G401.6 (cell line): ENCODE measurements around the gene ETNK2.

Experiments used
- FAIRE-seq: peaks from 2 replicates; lab custom pipeline; 2012; peaks lifted over from hg19 to GRCh38; lab: Jason Lieb, UNC

Gene ETNK2

GRCh38 chr1:204176049-204176448 is 24.2 kb upstream of the ETNK2 start:
- FAIRE-seq: no peak

GRCh38 chr1:204174958-204175357 is 23.1 kb upstream of the ETNK2 start:
- FAIRE-seq: no peak

DNA sequence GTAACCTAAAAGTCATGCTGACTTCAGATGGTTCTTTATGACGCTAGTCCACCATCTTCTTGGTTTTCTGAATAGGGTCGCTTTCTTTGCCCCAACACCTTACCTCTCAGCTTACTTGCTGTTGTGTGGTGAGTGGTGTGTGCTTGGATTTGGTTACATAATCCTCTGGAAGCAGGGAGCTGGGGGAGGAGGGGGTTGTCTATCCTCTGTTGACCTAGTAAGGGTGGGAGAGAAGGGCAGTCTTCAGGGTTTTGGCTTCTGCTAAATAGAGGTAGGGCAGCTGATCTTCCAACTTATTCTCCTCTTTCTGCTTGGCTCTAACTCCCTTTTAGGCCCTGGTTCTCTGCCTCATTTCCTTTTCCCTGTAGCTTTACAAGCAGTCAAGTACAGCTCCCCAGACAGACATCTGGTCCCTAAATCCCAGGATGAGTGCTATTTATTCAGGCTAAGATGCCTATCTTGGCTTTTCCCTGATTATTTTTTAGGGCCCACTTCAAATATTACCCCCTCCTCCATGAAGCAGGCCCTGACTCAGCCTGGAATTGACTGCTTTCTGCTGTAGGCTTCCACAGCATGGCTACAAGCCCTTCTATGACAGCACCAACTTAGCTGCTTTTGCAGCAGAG is 20.7 kb upstream of the ETNK2 start:
- FAIRE-seq: no peak

- FAIRE-seq: no peak
Measured at GRCh38 chr1:204171751-204172178, 19.9 kb upstream of the ETNK2 start.

GRCh38 chr1:204170494-204171155 is 18.8 kb upstream of the ETNK2 start:
- no peak for FAIRE-seq

DNA sequence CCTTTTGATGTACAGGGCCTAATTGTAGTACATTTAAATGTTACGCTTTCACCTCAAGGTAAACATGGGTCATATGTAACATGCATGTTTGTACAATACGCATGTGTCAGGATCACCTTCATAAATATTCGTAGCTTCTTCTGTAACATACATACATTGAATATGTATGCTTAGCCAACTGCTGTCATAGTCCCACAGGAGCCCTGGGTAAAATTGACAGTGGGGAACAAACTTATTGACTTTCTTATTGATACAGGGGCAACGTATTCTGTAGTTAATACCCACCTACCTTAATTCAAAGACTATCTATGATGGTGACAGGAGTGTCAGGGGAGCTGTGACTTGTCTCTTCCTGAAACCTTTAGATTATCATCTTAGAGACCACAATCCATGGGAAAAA is 18.0 kb upstream of the ETNK2 start:
- FAIRE-seq: no peak

DNA sequence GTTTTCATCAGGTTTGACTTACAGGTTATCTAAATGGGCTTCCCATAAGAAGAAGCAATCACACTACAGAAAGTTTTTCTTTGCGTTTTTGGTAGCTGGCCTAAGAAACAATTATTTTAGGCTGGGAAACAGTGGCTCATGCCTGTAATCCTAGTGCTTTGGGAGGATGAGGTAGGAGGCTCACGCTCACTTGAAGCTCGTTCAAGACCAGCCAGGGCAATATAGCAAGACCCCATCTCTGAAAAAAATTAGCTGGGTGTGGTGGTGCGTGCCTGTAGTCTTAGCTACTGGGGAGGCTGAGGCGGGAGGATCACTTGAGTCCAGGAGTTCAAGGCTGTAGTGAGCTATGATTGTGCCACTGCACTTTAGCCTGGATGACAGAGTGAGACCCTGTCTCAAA is 15.9 kb upstream of the ETNK2 start:
- no peak for FAIRE-seq

- no peak for FAIRE-seq
Measured at GRCh38 chr1:204166219-204166618, 14.4 kb upstream of the ETNK2 start, which contains the start of gene REN. TSS of gene REN (minus strand) at chr1:204166337. CDS start at chr1:204166293, 44 bp downstream.

GRCh38 chr1:204162494-204163074 is 10.7 kb upstream of the ETNK2 start:
- FAIRE-seq: no peak

GRCh38 chr1:204161609-204162493 is 10.0 kb upstream of the ETNK2 start:
- no peak for FAIRE-seq

DNA sequence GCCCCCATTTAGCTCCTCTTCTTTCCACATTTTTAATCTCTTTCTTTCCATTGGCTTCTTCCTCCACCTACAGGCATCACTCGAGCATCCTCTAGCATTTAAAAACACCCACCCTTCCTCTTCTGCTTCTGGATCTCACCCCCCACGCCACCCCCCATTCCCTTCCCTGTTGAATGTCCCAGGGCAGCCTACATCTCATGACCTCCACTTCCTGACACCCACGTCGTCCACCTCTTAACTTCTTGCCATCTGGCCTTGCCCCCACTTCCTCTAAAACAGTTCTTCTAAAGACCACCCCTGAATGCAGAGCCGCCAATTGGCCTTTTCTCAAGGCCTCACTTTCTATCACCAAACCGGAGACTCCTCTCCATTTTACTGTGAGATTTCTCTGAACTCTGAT is 6.1 kb upstream of the ETNK2 start:
- no peak for FAIRE-seq

GRCh38 chr1:204155881-204156280 is 4.0 kb upstream of the ETNK2 start:
- FAIRE-seq: no peak

DNA sequence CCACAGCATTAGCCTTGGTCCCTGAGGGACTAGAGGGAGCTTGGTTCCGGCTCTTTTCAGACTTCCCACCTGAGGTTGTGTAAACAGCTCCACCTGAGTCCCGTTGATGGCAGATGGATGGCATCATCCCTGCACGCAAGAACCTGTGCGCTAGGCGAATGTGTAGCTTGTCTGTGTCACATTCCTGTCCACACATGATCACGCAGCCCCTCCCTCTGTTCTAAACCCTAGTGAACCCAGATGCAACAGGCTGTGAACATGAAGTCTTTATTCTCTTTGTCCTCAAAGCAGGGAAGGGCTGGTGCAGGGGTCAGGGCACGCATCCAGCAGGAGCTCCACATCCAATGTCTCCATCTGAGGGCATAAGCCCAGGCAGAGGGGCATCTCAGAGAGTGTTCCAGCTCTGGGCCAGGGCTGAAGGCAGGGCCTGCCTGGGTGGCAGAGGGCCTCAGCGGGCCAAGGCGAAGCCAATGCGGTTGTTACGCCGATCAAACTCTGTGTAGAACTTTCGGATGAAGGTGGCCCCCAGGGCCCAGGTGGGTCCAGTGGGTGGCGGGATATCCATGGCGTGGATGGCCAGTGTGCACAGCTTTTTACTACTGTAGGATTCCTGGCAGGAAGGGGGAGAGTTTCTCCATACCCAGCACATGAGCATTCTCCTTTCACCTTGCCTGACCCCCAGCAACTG is 2.9 kb upstream of the ETNK2 start:
- no peak for FAIRE-seq

DNA sequence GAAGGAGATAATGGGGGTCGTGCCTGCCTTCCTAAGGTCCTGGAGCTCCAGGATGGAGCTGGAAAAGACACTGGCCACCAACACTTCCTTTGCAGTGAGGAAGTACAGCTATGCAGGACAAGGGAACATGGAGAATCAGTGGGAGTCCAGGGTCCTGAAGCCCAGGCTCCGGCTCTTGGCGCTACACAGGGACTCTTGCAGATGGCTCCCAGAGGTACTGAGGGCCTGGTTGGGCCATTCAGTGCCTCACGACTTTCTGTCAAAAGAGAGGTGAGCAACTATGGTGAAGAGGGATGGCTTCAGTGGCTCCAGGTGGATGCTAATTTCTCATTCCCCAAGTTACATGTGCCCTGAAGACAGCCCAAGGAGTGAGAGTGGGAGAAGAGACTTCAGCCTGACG is 1.8 kb upstream of the ETNK2 start:
- FAIRE-seq: no peak

- FAIRE-seq: no peak
Measured at GRCh38 chr1:204152310-204153044, 633 bp upstream of the ETNK2 start.

GRCh38 chr1:204150702-204151551 is 917 bp downstream of the ETNK2 start:
- FAIRE-seq: no peak

- no peak for FAIRE-seq
Measured at GRCh38 chr1:204149635-204150565, 1.9 kb downstream of the ETNK2 start.

DNA sequence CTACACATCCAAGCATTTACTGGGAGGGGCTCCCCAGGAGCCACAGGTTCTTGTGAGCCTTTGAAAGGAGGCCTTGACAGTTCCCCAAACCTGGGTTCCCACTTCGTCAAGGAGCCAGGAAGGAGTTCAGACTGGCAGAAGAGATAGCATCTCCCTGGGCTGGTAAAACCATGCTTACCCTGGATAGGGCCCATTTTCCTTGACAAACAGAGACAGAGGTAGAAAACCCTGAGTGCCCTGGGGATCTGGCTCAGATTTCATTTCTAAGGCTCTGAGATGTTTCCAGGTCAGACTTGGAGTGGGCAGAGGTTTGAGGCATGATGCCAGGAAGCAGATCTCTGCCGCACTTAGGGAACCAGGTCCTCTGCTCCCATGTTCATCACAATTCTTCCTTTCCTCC is 2.7 kb downstream of the ETNK2 start:
- FAIRE-seq: no peak
